Activated CD4-positive, alpha-beta T cell treated with anti-CD3 and anti-CD28 coated beads, Interleukin-2, amount 50 U/mL, for 4 hours (primary cell): ENCODE results near the gene CLINT1.
"Not testable (repeated sequence)": the region's sequence is repeated elsewhere in the genome, so short reads cannot be mapped to it uniquely, and the experiment has no call there.

Source experiments
- DNase-seq, 2 experiments: peaks; one replicate each; pipeline ENCODE4 v3.0.0-alpha.2; 2020

CLINT1 gene

GRCh38 chr5:157860898-157861890 lies 2.2 kb upstream of the CLINT1 start:
- no peak for DNase-seq

GRCh38 chr5:157859227-157859575 lies 256 bp upstream of the CLINT1 start:
- DNase-seq: no peak

- no peak for DNase-seq
Observed at GRCh38 chr5:157857816-157858526, 974 bp downstream of the CLINT1 start.

GRCh38 chr5:157855404-157855994 lies 3.4 kb downstream of the CLINT1 start:
- DNase-seq: no peak

GRCh38 chr5:157853365-157853764 lies 5.6 kb downstream of the CLINT1 start:
- DNase-seq: not testable (repeated sequence)

GRCh38 chr5:157845914-157846598 lies 12.9 kb downstream of the CLINT1 start:
- DNase-seq: no peak

GRCh38 chr5:157842787-157843186 lies 16.2 kb downstream of the CLINT1 start:
- DNase-seq: no peak

- DNase-seq: no peak
Observed at GRCh38 chr5:157842185-157842584, 16.8 kb downstream of the CLINT1 start.

GRCh38 chr5:157839157-157839795 lies 19.7 kb downstream of the CLINT1 start:
- DNase-seq: no peak

GRCh38 chr5:157836121-157836753 lies 22.7 kb downstream of the CLINT1 start:
- no peak for DNase-seq

GRCh38 chr5:157835041-157835440 lies 23.9 kb downstream of the CLINT1 start:
- DNase-seq: no peak

- no peak for DNase-seq
Observed at GRCh38 chr5:157828944-157829639, 29.9 kb downstream of the CLINT1 start.

GRCh38 chr5:157828105-157828943 lies 30.6 kb downstream of the CLINT1 start:
- no peak for DNase-seq

- no peak for DNase-seq
Observed at GRCh38 chr5:157827423-157827822, 31.5 kb downstream of the CLINT1 start.

- DNase-seq: no peak
Observed at GRCh38 chr5:157823655-157824054, 35.3 kb downstream of the CLINT1 start.

GRCh38 chr5:157821822-157822622 lies 36.9 kb downstream of the CLINT1 start:
- DNase-seq: no peak

GRCh38 chr5:157821405-157821804 lies 37.5 kb downstream of the CLINT1 start:
- no peak for DNase-seq

- DNase-seq: no peak
Observed at GRCh38 chr5:157820593-157821252, 38.2 kb downstream of the CLINT1 start.
